K562 (cell line): ENCODE results near the gene CEL. TPM values are rescaled to one million over a fixed set of nuclear protein-coding genes. Genes with fewer than 3 reads are reported as not detected.

Experiments
- ATAC-seq: fragments of 200-7000 bp; cut with Tn5 transposase; 3 replicates; pipeline ENCODE4 v1.9.1; 2020; ENCODE audit warnings: moderate library complexity
- BruUV-seq: library from RNA; stranded (reverse); fragments of 400-500 nt; replicated peaks from 2 replicates; lab custom pipeline; 2021; lab: Mats Ljungman, UMichigan
- CTCF ChIA-PET: fragments of 300-600 bp; formaldehyde crosslinking; extraction: SDS; loops from one replicate; lab custom pipeline; 2021; ENCODE audit warnings: low intra/inter-chr PET ratio; lab: Yijun Ruan, JAX
- POLR2A ChIA-PET: fragments of 300-600, 350-650 bp; sonication (Branson Sonifier 250); formaldehyde crosslinking; extraction: SDS; loops from one replicate; lab custom pipeline; 2021; ENCODE audit warnings: antibody characterized with exemption, inconsistent platforms; lab: Yijun Ruan, JAX
- DNase-seq, 4 experiments: peaks; one replicate each; pipeline versions ENCODE4 v3.0.0 to v3.0.0-alpha.2; 2011 to 2018; ENCODE audit warnings: low spot score in 3 of 4, mixed read lengths in 3 of 4; ENCODE audit errors: extremely low read depth in 1 of 4
- FAIRE-seq: peaks from 2 replicates; lab custom pipeline; 2011; peaks lifted over from hg19 to GRCh38; lab: Jason Lieb, UNC
- H2AFZ ChIP-seq: 2 replicates; pipeline ENCODE4 v1.6.0; 2011; ENCODE audit warnings: low read depth, low read length, control low read depth, inconsistent platforms
- H3K27ac ChIP-seq: fragments of 200-600 bp; 3 replicates; pipeline ENCODE4 v1.8.0; 2011; ENCODE audit warnings: low read depth, mild to moderate bottlenecking, control low read depth, inconsistent platforms, low read length, moderate library complexity, mixed read lengths; ENCODE audit errors: extremely low read depth
- H3K27me3 ChIP-seq, 2 experiments: fragments of 300-600 bp in 1 of 2; 2 replicates in 1 of 2; 3 replicates in 1 of 2; pipeline versions ENCODE4 v1.6.0 to v1.8.0; 2011; ENCODE audit warnings: inconsistent platforms in 2 of 2, low read length in 2 of 2, mild to moderate bottlenecking in 1 of 2, mixed read lengths in 1 of 2, moderate library complexity in 1 of 2; ENCODE audit not compliant: control insufficient read depth in 2 of 2, insufficient read depth in 2 of 2
- H3K36me3 ChIP-seq: fragments of 300-600 bp; 3 replicates; pipeline ENCODE4 v1.8.0; 2011; ENCODE audit warnings: mild to moderate bottlenecking, low read length, inconsistent platforms; ENCODE audit not compliant: control insufficient read depth, insufficient read depth
- H3K4me1 ChIP-seq, 2 experiments: fragments of 200-600 bp in 1 of 2; replicated peaks in 1 of 2; 2 replicates in 1 of 2; 3 replicates in 1 of 2; pipeline versions ENCODE4 v1.5.1 to v1.8.0; 2011; ENCODE audit warnings: inconsistent platforms in 2 of 2, low read length in 2 of 2, mild to moderate bottlenecking in 1 of 2, mixed read lengths in 1 of 2, moderate library complexity in 1 of 2; ENCODE audit not compliant: control insufficient read depth in 2 of 2, insufficient read depth in 2 of 2
- H3K4me2 ChIP-seq: 2 replicates; pipeline ENCODE4 v1.6.1; 2011; ENCODE audit warnings: low read length, control low read depth, inconsistent platforms, mixed read lengths; ENCODE audit not compliant: insufficient read depth
- H3K4me3 ChIP-seq: fragments of 200-600 bp; sonication (generic), shearing (Covaris generic); 2 replicates; pipeline ENCODE4 v1.5.1; 2016; ENCODE audit warnings: control low read depth, inconsistent platforms
- H3K79me2 ChIP-seq: fragments of 200-600 bp; 3 replicates; pipeline ENCODE4 v1.8.0; 2011; ENCODE audit warnings: low read length, inconsistent platforms; ENCODE audit not compliant: control insufficient read depth, insufficient read depth
- H3K9ac ChIP-seq, 2 experiments: 2 replicates each; pipeline versions ENCODE4 v1.6.0 to v1.6.1; 2011; ENCODE audit warnings: low read depth in 2 of 2, low read length in 2 of 2, control low read depth in 1 of 2, inconsistent platforms in 1 of 2, mild to moderate bottlenecking in 1 of 2, mixed read lengths in 1 of 2; ENCODE audit not compliant: insufficient read depth in 1 of 2
- H3K9me1 ChIP-seq: one replicate; pipeline ENCODE4 v1.6.0; 2011; ENCODE audit warnings: inconsistent platforms, mild to moderate bottlenecking, low read length, moderate library complexity; ENCODE audit not compliant: control insufficient read depth, insufficient read depth
- H3K9me3 ChIP-seq: replicated peaks from 2 replicates; pipeline ENCODE4 v1.5.1; 2011; ENCODE audit warnings: low read depth, low read length, inconsistent platforms; ENCODE audit not compliant: control insufficient read depth, insufficient read depth
- H4K20me1 ChIP-seq: replicated peaks from 2 replicates; pipeline ENCODE4 v1.6.1; 2011; ENCODE audit warnings: low read length, inconsistent platforms, mixed read lengths; ENCODE audit not compliant: control insufficient read depth, insufficient read depth
- ATF7 ChIP-seq: fragments of 450-650 bp; IDR thresholded peaks from 2 replicates; pipeline ENCODE4 v1.7.1; 2014; ENCODE audit warnings: mild to moderate bottlenecking, moderate library complexity
- CBX1 ChIP-seq: sonication (generic); IDR thresholded peaks from 2 replicates; pipeline ENCODE4 v1.6.1; 2016; ENCODE audit warnings: antibody characterized with exemption, low read depth, mild to moderate bottlenecking
- KLF13 ChIP-seq: fragments of 450-650 bp; IDR thresholded peaks from 2 replicates; pipeline ENCODE4 v1.6.1; 2016; ENCODE audit warnings: missing genetic modification characterization, low read depth, mild to moderate bottlenecking, missing compliant biosample characterization, moderate library complexity, borderline replicate concordance
- SRSF1 ChIP-seq: fragments of 200-400 bp; formaldehyde crosslinking; IDR thresholded peaks from 2 replicates; pipeline ENCODE4 v1.6.1; 2017; ENCODE audit warnings: mild to moderate bottlenecking, low read depth, low read length, moderate library complexity
- SRSF7 ChIP-seq: fragments of 200-400 bp; formaldehyde crosslinking; optimal IDR thresholded peaks from 2 replicates; pipeline ENCODE3; 2017; ENCODE audit warnings: mild to moderate bottlenecking, low read depth, low read length
- WGBS: fragments of 100-300 bp; shearing (Covaris generic); methylation state at CpG from one replicate; pipeline ENCODE4 v1.1.6; 2016; ENCODE audit warnings: low coverage, mixed read lengths; ENCODE audit not compliant: insufficient coverage; ENCODE audit errors: missing lambda C conversion rate; 5-methylcytosine and 5-hydroxymethylcytosine counted together
- in situ Hi-C: fragments of 300-500 bp; cut with MboI; formaldehyde crosslinking; loops from 4 replicates; pipeline ENCODE4 v1.15.0; 2018; ENCODE audit warnings: inconsistent platforms, mixed read lengths
- intact Hi-C: fragments of 100-400 bp; cut with micrococcal nuclease; formaldehyde crosslinking; loops from 2 replicates; pipeline ENCODE4 v1.14.2; 2022
- polyA plus RNA-seq, 8 experiments: library from polyadenylated mRNA; depleted of rRNA in 4 of 8; stranded (reverse) in 5 of 8; unstranded in 3 of 8; fragments of >200 nt; fragmentation: Nextera tagmentation in 2 of 8; fragmentation: Illumina TruSeq in 1 of 8; extraction: Ambion mirVana in 2 of 8; extraction: Trizol in 1 of 8; gene quantifications; 2 replicates each; pipeline versions ENCODE4 v1.2.1 to v1.2.3, GENCODE V29; 2011 to 2014; ENCODE audit warnings: inconsistent platforms in 1 of 8, missing spikeins in 1 of 8
- total RNA-seq, 7 experiments: library from RNA; depleted of rRNA in 6 of 7; stranded (reverse); fragments of >200 nt in 6 of 7; fragmentation: Illumina TruSeq in 2 of 7; extraction: Trizol in 2 of 7; gene quantifications; 2 replicates each; pipeline versions ENCODE4 v1.2.1 to v1.2.3, GENCODE V29; 2011 to 2021; ENCODE audit warnings: low replicate concordance in 1 of 7
- TF ChIP-seq, protein P1 (sequence below), 2 experiments: fragments of 450-650 bp; formaldehyde crosslinking in 1 of 2; IDR thresholded peaks; 2 replicates each; pipeline versions ENCODE4 v1.4.0 to v1.6.1; 2014 to 2020; ENCODE audit warnings: mild to moderate bottlenecking in 2 of 2, borderline replicate concordance in 1 of 2, low read depth in 1 of 2

CEL gene
- total and polyA plus RNA-seq, 9 of the 15 experiments (the other 6 are each of a cell fraction or from before 2014, with no cell fraction given): 0.09 to 3.0 (median 0.51) TPM; not detected in 2

DNA sequence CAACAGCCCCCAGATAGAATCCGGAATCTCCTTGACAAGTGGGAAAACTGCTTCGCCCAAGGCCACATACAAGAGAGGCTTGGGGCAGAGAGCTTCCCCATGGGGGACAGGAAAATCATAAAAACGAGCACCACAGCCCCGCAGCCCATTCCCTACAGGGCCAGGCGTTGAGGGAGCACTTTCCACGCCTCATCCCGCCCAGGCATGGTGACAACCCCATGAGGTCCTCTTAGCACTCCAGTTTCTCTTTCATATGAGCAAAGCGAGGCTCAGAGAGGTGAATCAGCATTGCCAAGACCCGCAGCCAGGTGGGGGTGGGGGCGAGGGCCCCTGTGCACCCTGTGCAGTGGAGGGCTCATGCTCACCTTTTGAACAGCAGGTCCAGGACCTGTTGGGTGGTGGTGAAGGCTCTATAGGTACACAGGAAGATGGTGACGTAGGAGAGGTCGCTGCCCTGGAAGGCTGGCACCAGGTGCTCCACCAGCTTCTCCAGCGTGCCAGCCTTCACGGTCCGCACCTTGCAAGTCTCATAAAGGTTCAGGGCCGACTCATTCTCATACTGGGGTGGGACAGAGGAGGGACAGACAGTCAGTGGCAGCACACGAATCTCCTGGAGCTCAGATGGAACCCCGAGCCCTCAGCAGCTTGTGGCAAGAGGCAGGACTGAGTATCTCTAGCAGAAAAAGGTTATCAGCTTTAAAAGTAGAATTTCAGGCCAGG, 48.3 kb downstream of the CEL start:
- ATAC-seq (no peak), DNase-seq (no peak), FAIRE-seq (no peak)
- no peak overlapping the region for H3K27ac ChIP-seq
- in situ Hi-C loops: loop anchor here (5.0 kb wide), 1 partner anchor 37 kb away; no protein-coding TSS in a partner anchor
- H3K27me3 ChIP-seq: no peaks in the 10 kb centered on the region
- H3K36me3 ChIP-seq: peaks cover 78% of the 10 kb centered on the region; the same call in 2 of the 3 replicates
- peak overlapping the region in 1 of 2 experiments; percentile 32; a peak in 2 of 4 replicates for H3K9ac ChIP-seq
- peaks cover 7% of the 10 kb centered on the region; the same call in 1 of the 2 replicates for H4K20me1 ChIP-seq
- peaks cover 13 to 33% of the 10 kb centered on the region in 2 experiments; a peak in 4 of 5 replicates for H3K4me1 ChIP-seq
- CTCF ChIA-PET: no interaction called here
- H2AFZ ChIP-seq: no peak overlapping the region
- intact Hi-C loops: no loop called here
- POLR2A ChIA-PET: interaction anchor here (3.3 kb wide), 1 partner anchor 8 kb away, joined by 12 read pairs; no protein-coding TSS in a partner anchor
- no peak overlapping the region for H3K4me3 ChIP-seq
- WGBS: 88% methylated on average over 16 of the region's 18 CpGs
- BruUV-seq: no TSS peak
- no peaks in the 10 kb centered on the region for H3K9me3 ChIP-seq
- no peaks in the 10 kb centered on the region for H3K9me1 ChIP-seq
- TF ChIP-seq, protein P1, sequence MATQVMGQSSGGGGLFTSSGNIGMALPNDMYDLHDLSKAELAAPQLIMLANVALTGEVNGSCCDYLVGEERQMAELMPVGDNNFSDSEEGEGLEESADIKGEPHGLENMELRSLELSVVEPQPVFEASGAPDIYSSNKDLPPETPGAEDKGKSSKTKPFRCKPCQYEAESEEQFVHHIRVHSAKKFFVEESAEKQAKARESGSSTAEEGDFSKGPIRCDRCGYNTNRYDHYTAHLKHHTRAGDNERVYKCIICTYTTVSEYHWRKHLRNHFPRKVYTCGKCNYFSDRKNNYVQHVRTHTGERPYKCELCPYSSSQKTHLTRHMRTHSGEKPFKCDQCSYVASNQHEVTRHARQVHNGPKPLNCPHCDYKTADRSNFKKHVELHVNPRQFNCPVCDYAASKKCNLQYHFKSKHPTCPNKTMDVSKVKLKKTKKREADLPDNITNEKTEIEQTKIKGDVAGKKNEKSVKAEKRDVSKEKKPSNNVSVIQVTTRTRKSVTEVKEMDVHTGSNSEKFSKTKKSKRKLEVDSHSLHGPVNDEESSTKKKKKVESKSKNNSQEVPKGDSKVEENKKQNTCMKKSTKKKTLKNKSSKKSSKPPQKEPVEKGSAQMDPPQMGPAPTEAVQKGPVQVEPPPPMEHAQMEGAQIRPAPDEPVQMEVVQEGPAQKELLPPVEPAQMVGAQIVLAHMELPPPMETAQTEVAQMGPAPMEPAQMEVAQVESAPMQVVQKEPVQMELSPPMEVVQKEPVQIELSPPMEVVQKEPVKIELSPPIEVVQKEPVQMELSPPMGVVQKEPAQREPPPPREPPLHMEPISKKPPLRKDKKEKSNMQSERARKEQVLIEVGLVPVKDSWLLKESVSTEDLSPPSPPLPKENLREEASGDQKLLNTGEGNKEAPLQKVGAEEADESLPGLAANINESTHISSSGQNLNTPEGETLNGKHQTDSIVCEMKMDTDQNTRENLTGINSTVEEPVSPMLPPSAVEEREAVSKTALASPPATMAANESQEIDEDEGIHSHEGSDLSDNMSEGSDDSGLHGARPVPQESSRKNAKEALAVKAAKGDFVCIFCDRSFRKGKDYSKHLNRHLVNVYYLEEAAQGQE (IDR thresholded peaks at IDR 0.05; ENCODE audit: borderline replicate concordance): no peak
- TF ChIP-seq, protein P1 (CRISPR knock-in tag; IDR thresholded peaks at IDR 0.05; ENCODE audit: low read depth): no peak
- no peak for TF ChIP-seq SRSF1
- TF ChIP-seq KLF13 (tag): no peak
- TF ChIP-seq CBX1: no peak
- no peak for TF ChIP-seq ATF7
- TF ChIP-seq SRSF7: no peak
- no peak overlapping the region for H3K4me2 ChIP-seq
- H3K79me2 ChIP-seq: peaks cover 32% of the 10 kb centered on the region
